GM12878 (cell line): Measurements from ENCODE around the gene ANXA4. TPM values are rescaled to one million over a fixed set of nuclear protein-coding genes. Genes with fewer than 3 reads are reported as not detected.

Experiments used
- ATAC-seq: fragments of 200-7000 bp; cut with Tn5 transposase; 3 replicates; pipeline ENCODE4 v1.9.1; 2020; ENCODE audit warnings: mild to moderate bottlenecking, moderate library complexity
- BruUV-seq: library from RNA; stranded (reverse); fragments of 400-500 nt; replicated peaks from 2 replicates; lab custom pipeline; 2021; lab: Mats Ljungman, UMichigan
- CTCF ChIA-PET: fragments of 300-600 bp; sonication (Branson Sonifier 250); formaldehyde crosslinking; extraction: SDS; loops from one replicate; lab custom pipeline; 2021; ENCODE audit warnings: inconsistent platforms; lab: Yijun Ruan, JAX
- POLR2A ChIA-PET: fragments of 350-600 bp; formaldehyde crosslinking; extraction: SDS; loops from one replicate; lab custom pipeline; 2021; ENCODE audit warnings: inconsistent platforms; lab: Charles Lee
- RAD21 ChIA-PET: fragments of 300-600 bp; sonication (Branson Sonifier 250); formaldehyde crosslinking; loops from one replicate; lab custom pipeline; 2023; ENCODE audit warnings: antibody characterized with exemption; ENCODE audit not compliant: unreplicated experiment; lab: Charles Lee
- SMC1A ChIA-PET: fragments of 300-600 bp; sonication (Branson Sonifier 250); formaldehyde crosslinking; loops from one replicate; lab custom pipeline; 2023; ENCODE audit not compliant: unreplicated experiment, uncharacterized antibody; lab: Charles Lee
- DNase-seq: peaks from one replicate; pipeline ENCODE4 v3.0.0-alpha.2; 2011; ENCODE audit warnings: low read depth, low spot score
- FAIRE-seq: peaks from 3 replicates; lab custom pipeline; 2011; peaks lifted over from hg19 to GRCh38; lab: Jason Lieb, UNC
- H2AFZ ChIP-seq: 2 replicates; pipeline ENCODE4 v1.6.0; 2011; ENCODE audit warnings: low read depth, low read length, control low read depth; ENCODE audit not compliant: control insufficient read depth
- H3K27ac ChIP-seq: 2 replicates; pipeline ENCODE4 v1.5.1; 2011; ENCODE audit warnings: control low read depth; ENCODE audit not compliant: control insufficient read depth, insufficient read depth
- H3K27me3 ChIP-seq, 2 experiments: replicated peaks in 1 of 2; 2 replicates each; pipeline versions ENCODE4 v1.6.0 to v1.6.1; 2011; ENCODE audit warnings: low read length in 1 of 2; ENCODE audit not compliant: control insufficient read depth in 2 of 2, insufficient read depth in 2 of 2
- H3K36me3 ChIP-seq, 2 experiments: 2 replicates each; pipeline ENCODE4 v1.5.1; 2011; ENCODE audit warnings: low read length in 1 of 2; ENCODE audit not compliant: control insufficient read depth in 2 of 2, insufficient read depth in 2 of 2
- H3K4me1 ChIP-seq: 2 replicates; pipeline ENCODE4 v1.6.1; 2011; ENCODE audit warnings: mild to moderate bottlenecking, low read length, moderate library complexity, mixed read lengths; ENCODE audit not compliant: control insufficient read depth, insufficient read depth
- H3K4me2 ChIP-seq: 2 replicates; pipeline ENCODE4 v1.6.0; 2011; ENCODE audit warnings: control low read depth; ENCODE audit not compliant: control insufficient read depth, insufficient read depth
- H3K4me3 ChIP-seq: fragments of 200-600 bp; sonication (generic); 2 replicates; pipeline ENCODE4 v1.5.1; 2016
- H3K79me2 ChIP-seq: 2 replicates; pipeline ENCODE4 v1.6.0; 2011; ENCODE audit warnings: low read length; ENCODE audit not compliant: control insufficient read depth, insufficient read depth
- H3K9ac ChIP-seq: 2 replicates; pipeline ENCODE4 v1.8.0; 2011; ENCODE audit warnings: low read length, control low read depth, mixed read lengths; ENCODE audit not compliant: control insufficient read depth, insufficient read depth
- H3K9me3 ChIP-seq: replicated peaks from 3 replicates; pipeline ENCODE4 v1.5.1; 2011; ENCODE audit warnings: mild to moderate bottlenecking, low read length; ENCODE audit not compliant: control insufficient read depth, insufficient read depth
- H4K20me1 ChIP-seq: 2 replicates; pipeline ENCODE4 v1.6.0; 2011; ENCODE audit not compliant: control insufficient read depth, insufficient read depth
- ASH2L ChIP-seq: fragments of 300-600, 200-600 bp; sonication (generic); IDR thresholded peaks from 2 replicates; pipeline ENCODE4 v1.6.1; 2017; ENCODE audit warnings: low read depth, mild to moderate bottlenecking, borderline replicate concordance
- BCL11A ChIP-seq: IDR thresholded peaks from 2 replicates; pipeline ENCODE4 v1.6.1; 2011; ENCODE audit warnings: low read depth, low read length
- BHLHE40 ChIP-seq, 2 experiments: fragments of 450-650 bp in 1 of 2; IDR thresholded peaks; 2 replicates each; pipeline ENCODE4 v1.6.1; 2011 to 2017; ENCODE audit warnings: low read depth in 2 of 2, borderline replicate concordance in 1 of 2, improper control_type of control experiment in 1 of 2, low read length in 1 of 2, mild to moderate bottlenecking in 1 of 2
- BRCA1 ChIP-seq: IDR thresholded peaks from 2 replicates; pipeline ENCODE4 v1.6.1; 2011; ENCODE audit warnings: low read depth, low read length, improper control_type of control experiment
- EP300 ChIP-seq, 2 experiments: fragments of 150-350 bp in 1 of 2; IDR thresholded peaks; 2 replicates each; pipeline ENCODE4 v1.6.1; 2011 to 2012; ENCODE audit warnings: low read depth in 2 of 2, low read length in 2 of 2, borderline replicate concordance in 1 of 2, improper control_type of control experiment in 1 of 2, inconsistent platforms in 1 of 2; ENCODE audit not compliant: control insufficient read depth in 1 of 2
- HSF1 ChIP-seq: fragments of 150-350 bp; IDR thresholded peaks from 2 replicates; pipeline ENCODE4 v1.6.1; 2014; ENCODE audit warnings: mild to moderate bottlenecking, low read depth, low read length
- IRF5 ChIP-seq: fragments of 450-650 bp; IDR thresholded peaks from 2 replicates; pipeline ENCODE4 v1.6.1; 2017; ENCODE audit warnings: borderline replicate concordance
- SREBF2 ChIP-seq: IDR thresholded peaks from 2 replicates; pipeline ENCODE4 v1.6.1; 2012; ENCODE audit warnings: mild to moderate bottlenecking, low read length
- ZBTB4 ChIP-seq: fragments of 450-650 bp; formaldehyde crosslinking; IDR thresholded peaks from 2 replicates; pipeline ENCODE4 v1.4.0; 2022; ENCODE audit warnings: mild to moderate bottlenecking, moderate library complexity
- ZNF217 ChIP-seq: fragments of 450-650 bp; IDR thresholded peaks from 2 replicates; pipeline ENCODE4 v1.6.1; 2017; ENCODE audit warnings: antibody characterized with exemption, mild to moderate bottlenecking
- whole genome bisulfite sequencing: methylation state at CpG from one replicate; pipeline ENCODE4 v1.1.6; 2016; ENCODE audit warnings: low lambda C conversion rate; ENCODE audit not compliant: insufficient replicate concordance, insufficient coverage; ENCODE audit errors: missing lambda C conversion rate; 5-methylcytosine and 5-hydroxymethylcytosine counted together
- in situ Hi-C: fragments of 300-500 bp; cut with MboI; formaldehyde crosslinking; loops from 9 replicates; pipeline ENCODE4 v1.14.3; 2018; ENCODE audit warnings: mixed read lengths
- intact Hi-C: fragments of 100-400 bp; cut with micrococcal nuclease; formaldehyde crosslinking; loops from one replicate; pipeline ENCODE4 v1.14.2; 2022; ENCODE audit not compliant: unreplicated experiment
- polyA plus RNA-seq, 11 experiments: library from polyadenylated mRNA; depleted of rRNA in 4 of 11; unstranded in 6 of 11; stranded (reverse) in 5 of 11; fragments of >200 nt; fragmentation: Nextera tagmentation in 4 of 11; fragmentation: Illumina TruSeq in 1 of 11; extraction: Ambion mirVana in 4 of 11; extraction: Trizol in 1 of 11; gene quantifications; 1 replicate in 1 of 11; 2 replicates in 10 of 11; pipeline versions ENCODE4 v1.2.1 to v1.2.3, GENCODE V29; 2011 to 2016; ENCODE audit warnings: inconsistent platforms in 2 of 11, missing spikeins in 2 of 11, low read depth in 1 of 11
- total RNA-seq, 4 experiments: library from RNA; depleted of rRNA in 3 of 4; stranded (reverse); fragments of >200 nt in 3 of 4; fragmentation: Illumina TruSeq in 1 of 4; extraction: Trizol in 1 of 4; gene quantifications; 2 replicates each; pipeline versions ENCODE4 v1.2.1 to v1.2.3, GENCODE V29; 2013 to 2021
- TF ChIP-seq, protein P1 (sequence below): fragments of 450-650 bp; IDR thresholded peaks from 2 replicates; pipeline ENCODE4 v1.6.1; 2017; ENCODE audit warnings: mild to moderate bottlenecking, moderate library complexity
- TF ChIP-seq, protein P2 (sequence below): IDR thresholded peaks from 2 replicates; pipeline ENCODE4 v1.6.1; 2012; ENCODE audit warnings: low read depth, low read length, improper control_type of control experiment

Gene ANXA4
- total and polyA plus RNA-seq, 10 of the 15 experiments (the other 5 are each of a cell fraction or from before 2014, with no cell fraction given), result 16.3 to 97.2 (median 71.0) TPM

GRCh38 chr2:69692424-69692823 is 49.5 kb upstream of the ANXA4 start:
- CTCF ChIA-PET, result interaction anchor here (1.1 to 1.3 kb wide), 2 partner anchors 24 to 127 kb away, joined by 3 to 4 read pairs; no protein-coding TSS in a partner anchor
- FAIRE-seq, result no peak
- RAD21 ChIA-PET, result no interaction called here
- POLR2A ChIA-PET, result no interaction called here
- peaks cover 13% of the 10 kb centered on the region for H3K4me1 ChIP-seq
- no peak overlapping the region for H3K4me2 ChIP-seq
- H3K36me3 ChIP-seq, result no peaks in the 10 kb centered on the region
- H3K9me3 ChIP-seq, result no peaks in the 10 kb centered on the region
- BruUV-seq, result no TSS peak
- H3K9ac ChIP-seq, result no peak overlapping the region
- no peak overlapping the region for H3K4me3 ChIP-seq
- in situ Hi-C loops (no loop called here), intact Hi-C loops (loop anchor here (5.0 kb wide), 1 partner anchor 40 kb away; no protein-coding TSS in a partner anchor)
- H3K27ac ChIP-seq, result no peak overlapping the region
- no peaks in the 10 kb centered on the region for H3K79me2 ChIP-seq
- H3K27me3 ChIP-seq, result no peaks in the 10 kb centered on the region
- ATAC-seq, result no peak
- SMC1A ChIA-PET, result interaction anchor here (1.2 to 1.6 kb wide), 2 partner anchors 9 to 48 kb away, joined by 5 to 7 read pairs; no protein-coding TSS in a partner anchor
- 93% methylated on average over 2 of the region's 2 CpGs for WGBS
- DNase-seq, result no peak
- no peaks in the 10 kb centered on the region for H4K20me1 ChIP-seq
- H2AFZ ChIP-seq, result no peak overlapping the region
- no peak for TF ChIP-seq SREBF2
- no peak for TF ChIP-seq BRCA1
- no peak for TF ChIP-seq ZBTB4 (CRISPR knock-in tag)
- TF ChIP-seq, protein P1, sequence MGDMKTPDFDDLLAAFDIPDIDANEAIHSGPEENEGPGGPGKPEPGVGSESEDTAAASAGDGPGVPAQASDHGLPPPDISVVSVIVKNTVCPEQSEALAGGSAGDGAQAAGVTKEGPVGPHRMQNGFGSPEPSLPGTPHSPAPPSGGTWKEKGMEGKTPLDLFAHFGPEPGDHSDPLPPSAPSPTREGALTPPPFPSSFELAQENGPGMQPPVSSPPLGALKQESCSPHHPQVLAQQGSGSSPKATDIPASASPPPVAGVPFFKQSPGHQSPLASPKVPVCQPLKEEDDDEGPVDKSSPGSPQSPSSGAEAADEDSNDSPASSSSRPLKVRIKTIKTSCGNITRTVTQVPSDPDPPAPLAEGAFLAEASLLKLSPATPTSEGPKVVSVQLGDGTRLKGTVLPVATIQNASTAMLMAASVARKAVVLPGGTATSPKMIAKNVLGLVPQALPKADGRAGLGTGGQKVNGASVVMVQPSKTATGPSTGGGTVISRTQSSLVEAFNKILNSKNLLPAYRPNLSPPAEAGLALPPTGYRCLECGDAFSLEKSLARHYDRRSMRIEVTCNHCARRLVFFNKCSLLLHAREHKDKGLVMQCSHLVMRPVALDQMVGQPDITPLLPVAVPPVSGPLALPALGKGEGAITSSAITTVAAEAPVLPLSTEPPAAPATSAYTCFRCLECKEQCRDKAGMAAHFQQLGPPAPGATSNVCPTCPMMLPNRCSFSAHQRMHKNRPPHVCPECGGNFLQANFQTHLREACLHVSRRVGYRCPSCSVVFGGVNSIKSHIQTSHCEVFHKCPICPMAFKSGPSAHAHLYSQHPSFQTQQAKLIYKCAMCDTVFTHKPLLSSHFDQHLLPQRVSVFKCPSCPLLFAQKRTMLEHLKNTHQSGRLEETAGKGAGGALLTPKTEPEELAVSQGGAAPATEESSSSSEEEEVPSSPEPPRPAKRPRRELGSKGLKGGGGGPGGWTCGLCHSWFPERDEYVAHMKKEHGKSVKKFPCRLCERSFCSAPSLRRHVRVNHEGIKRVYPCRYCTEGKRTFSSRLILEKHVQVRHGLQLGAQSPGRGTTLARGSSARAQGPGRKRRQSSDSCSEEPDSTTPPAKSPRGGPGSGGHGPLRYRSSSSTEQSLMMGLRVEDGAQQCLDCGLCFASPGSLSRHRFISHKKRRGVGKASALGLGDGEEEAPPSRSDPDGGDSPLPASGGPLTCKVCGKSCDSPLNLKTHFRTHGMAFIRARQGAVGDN, result no peak
- TF ChIP-seq ASH2L, result no peak
- TF ChIP-seq ZNF217, result no peak
- no peak for TF ChIP-seq IRF5
- TF ChIP-seq HSF1, result no peak
- TF ChIP-seq, protein P2, sequence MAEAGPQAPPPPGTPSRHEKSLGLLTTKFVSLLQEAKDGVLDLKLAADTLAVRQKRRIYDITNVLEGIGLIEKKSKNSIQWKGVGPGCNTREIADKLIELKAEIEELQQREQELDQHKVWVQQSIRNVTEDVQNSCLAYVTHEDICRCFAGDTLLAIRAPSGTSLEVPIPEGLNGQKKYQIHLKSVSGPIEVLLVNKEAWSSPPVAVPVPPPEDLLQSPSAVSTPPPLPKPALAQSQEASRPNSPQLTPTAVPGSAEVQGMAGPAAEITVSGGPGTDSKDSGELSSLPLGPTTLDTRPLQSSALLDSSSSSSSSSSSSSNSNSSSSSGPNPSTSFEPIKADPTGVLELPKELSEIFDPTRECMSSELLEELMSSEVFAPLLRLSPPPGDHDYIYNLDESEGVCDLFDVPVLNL, result no peak
- TF ChIP-seq BCL11A, result no peak
- no peak for TF ChIP-seq BHLHE40 (IDR thresholded peaks at IDR 0.05; ENCODE audit: borderline replicate concordance in 1 of 2, low read depth in 2 of 2, low read length in 1 of 2)
- no peak for TF ChIP-seq EP300 (IDR thresholded peaks at IDR 0.05; ENCODE audit: borderline replicate concordance in 1 of 2, control insufficient read depth in 1 of 2, low read depth in 2 of 2, low read length in 2 of 2)
